Osteocyte (in vitro differentiated cells): Measurements from ENCODE around the gene ARPC4. TPM values are rescaled to one million over a fixed set of nuclear protein-coding genes. Genes with fewer than 3 reads are reported as not detected.

Experiments
- DNase-seq: peaks from one replicate; pipeline ENCODE4 v3.0.0; 2021; ENCODE audit warnings: mixed read lengths; ENCODE audit not compliant: unreplicated experiment; ENCODE audit errors: extremely low spot score
- H3K27ac Mint-ChIP-seq: one replicate; pipeline ENCODE4 v1.8.0; 2021; ENCODE audit warnings: mild to moderate bottlenecking, mixed read lengths; ENCODE audit not compliant: unreplicated experiment
- H3K27me3 Mint-ChIP-seq: one replicate; pipeline ENCODE4 v1.8.0; 2021; ENCODE audit warnings: mixed read lengths; ENCODE audit not compliant: unreplicated experiment
- H3K36me3 Mint-ChIP-seq: one replicate; pipeline ENCODE4 v1.8.0; 2021; ENCODE audit warnings: mixed read lengths; ENCODE audit not compliant: unreplicated experiment
- H3K4me1 Mint-ChIP-seq: one replicate; pipeline ENCODE4 v1.8.0; 2021; ENCODE audit warnings: mixed read lengths; ENCODE audit not compliant: unreplicated experiment
- H3K4me3 Mint-ChIP-seq: one replicate; pipeline ENCODE4 v1.8.0; 2021; ENCODE audit warnings: mild to moderate bottlenecking, moderate library complexity, mixed read lengths; ENCODE audit not compliant: unreplicated experiment
- H3K9me3 Mint-ChIP-seq: one replicate; pipeline ENCODE4 v1.8.0; 2021; ENCODE audit warnings: mixed read lengths; ENCODE audit not compliant: unreplicated experiment
- CTCF ChIP-seq: fragments of 200-600 bp; sonication (generic); IDR thresholded peaks from 2 replicates; pipeline ENCODE4 v1.5.0; 2021; ENCODE audit warnings: antibody characterized with exemption, mild to moderate bottlenecking, moderate library complexity
- total RNA-seq: library from RNA; stranded (reverse); gene quantifications from 2 replicates; pipeline ENCODE4 v1.2.1, GENCODE V29; 2021

ARPC4 gene
- total RNA-seq, 1 donor from 2014 or later = 140 TPM

- no peak for TF ChIP-seq CTCF
- Mint-ChIP-seq H3K27ac (no peak overlapping the region), H3K9me3 (no peaks in the 10 kb centered on the region), H3K4me3 (no peak overlapping the region), H3K27me3 (no peaks in the 10 kb centered on the region), H3K4me1 (peaks cover 27% of the 10 kb centered on the region), H3K36me3 (peaks cover 8% of the 10 kb centered on the region)
- no peak for DNase-seq
These were observed 20.1 kb downstream of the ARPC4 start for GRCh38 chr3:9812870-9813483.

- no peaks in the 10 kb centered on the region for H3K9me3 Mint-ChIP-seq
- H3K27me3 Mint-ChIP-seq = no peaks in the 10 kb centered on the region
- peaks cover 5% of the 10 kb centered on the region for H3K4me1 Mint-ChIP-seq
- H3K27ac Mint-ChIP-seq = no peak overlapping the region
- DNase-seq = no peak
- TF ChIP-seq CTCF = no peak
- peaks cover 8% of the 10 kb centered on the region for H3K36me3 Mint-ChIP-seq
- no peak overlapping the region for H3K4me3 Mint-ChIP-seq
These were observed 23.1 kb downstream of the ARPC4 start for GRCh38 chr3:9815986-9816385.

GRCh38 chr3:9817436-9817835 lies 24.6 kb downstream of the ARPC4 start:
- H3K4me3 Mint-ChIP-seq = no peak overlapping the region

DNA sequence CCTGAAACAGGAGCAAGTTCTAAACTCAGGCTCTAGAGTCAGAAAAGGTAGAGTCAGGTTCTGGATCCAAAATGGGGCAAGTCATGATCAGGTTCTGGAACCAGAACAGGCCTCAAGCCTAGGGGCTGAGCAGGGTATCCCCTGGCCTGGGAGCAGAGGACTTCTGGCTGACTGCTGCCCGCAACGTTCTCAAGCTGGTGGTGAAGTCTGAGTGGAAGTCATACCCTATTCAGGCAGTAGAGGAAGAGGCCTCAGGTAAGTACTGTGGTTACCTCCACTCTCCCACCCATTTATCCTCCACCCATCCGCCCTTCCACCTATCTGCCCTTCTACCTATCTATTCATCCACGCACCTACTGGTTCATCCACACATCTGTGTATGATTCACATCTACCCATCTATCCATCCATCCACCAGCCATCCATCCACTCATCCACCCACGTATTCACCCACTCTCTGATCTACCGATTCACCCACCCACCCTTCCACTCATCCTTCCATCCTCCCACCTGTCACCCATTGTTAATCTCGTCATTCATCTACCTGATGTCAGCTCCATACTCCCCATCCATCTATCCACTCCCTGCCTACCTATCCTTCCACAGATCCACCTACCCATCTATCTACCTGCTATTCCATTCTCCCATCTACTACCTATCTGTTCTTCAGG lies 25.9 kb downstream of the ARPC4 start:
- Mint-ChIP-seq H3K4me3 (no peak overlapping the region), H3K27ac (no peak overlapping the region), H3K27me3 (no peaks in the 10 kb centered on the region), H3K36me3 (peaks cover 3% of the 10 kb centered on the region), H3K4me1 (no peaks in the 10 kb centered on the region), H3K9me3 (no peaks in the 10 kb centered on the region)
- no peak for TF ChIP-seq CTCF
- no peak for DNase-seq

More at GRCh38 chr3:9817436-9817835, 24.6 kb downstream of the ARPC4 start:
- no peak for DNase-seq
- no peaks in the 10 kb centered on the region for H3K27me3 Mint-ChIP-seq
- no peak for TF ChIP-seq CTCF
- H3K4me1 Mint-ChIP-seq = no peaks in the 10 kb centered on the region
- no peak overlapping the region for H3K27ac Mint-ChIP-seq
- H3K9me3 Mint-ChIP-seq = no peaks in the 10 kb centered on the region
- H3K36me3 Mint-ChIP-seq = peaks cover 8% of the 10 kb centered on the region

DNA sequence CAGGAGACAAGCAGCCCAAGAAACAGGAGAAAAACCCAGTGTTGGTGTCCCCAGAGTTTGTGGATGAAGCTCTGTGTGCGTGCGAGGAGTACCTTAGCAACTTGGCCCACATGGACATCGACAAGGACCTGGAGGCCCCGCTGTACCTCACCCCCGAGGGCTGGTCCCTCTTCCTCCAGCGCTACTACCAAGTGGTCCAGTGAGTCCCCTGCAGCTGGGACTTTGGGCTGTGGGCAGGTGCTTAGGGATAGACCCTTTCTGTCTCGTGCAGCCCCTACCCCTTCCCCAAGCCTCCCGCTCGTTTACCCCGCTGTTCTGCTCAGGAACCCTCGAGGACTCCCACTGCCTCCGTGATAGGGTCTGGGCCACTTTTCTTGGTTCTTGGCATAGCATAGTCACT lies 27.7 kb downstream of the ARPC4 start:
- no peak overlapping the region for H3K27ac Mint-ChIP-seq

More for the DNA sequence above, 27.7 kb downstream of the ARPC4 start:
- TF ChIP-seq CTCF = no peak
- H3K9me3 Mint-ChIP-seq = no peaks in the 10 kb centered on the region
- no peaks in the 10 kb centered on the region for H3K4me1 Mint-ChIP-seq
- no peaks in the 10 kb centered on the region for H3K27me3 Mint-ChIP-seq
- H3K4me3 Mint-ChIP-seq = no peak overlapping the region
- no peak for DNase-seq
- peaks cover 3% of the 10 kb centered on the region for H3K36me3 Mint-ChIP-seq
